GM18526 (cell line): ENCODE measurements around the gene OMG.

ENCODE experiments used
- POLR2A ChIP-seq: IDR thresholded peaks from 3 replicates; pipeline ENCODE4 v1.6.1; 2011; ENCODE audit not compliant: insufficient read length; ENCODE audit errors: extremely low read depth

The OMG gene

DNA sequence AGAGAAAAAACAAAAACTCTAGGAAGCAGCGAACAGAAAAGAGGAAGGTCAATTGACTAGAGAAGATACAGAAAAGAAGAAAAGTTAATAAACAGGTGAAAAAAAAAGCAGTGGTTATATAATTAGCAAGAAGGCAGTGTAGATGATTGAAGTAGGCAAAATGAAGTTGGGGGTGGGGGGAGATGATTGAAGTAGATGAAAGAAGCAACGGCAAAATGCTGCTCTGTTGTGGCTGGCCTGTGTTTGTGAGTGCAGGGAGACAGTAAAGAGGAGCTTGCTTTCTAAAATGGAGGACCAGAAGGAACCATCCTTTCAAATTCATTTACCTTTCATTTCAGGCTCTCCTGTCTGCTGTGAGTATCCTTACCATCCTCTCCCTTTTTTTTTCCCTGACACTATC is 13.2 kb upstream of the OMG start:
- TF ChIP-seq POLR2A, result no peak

DNA sequence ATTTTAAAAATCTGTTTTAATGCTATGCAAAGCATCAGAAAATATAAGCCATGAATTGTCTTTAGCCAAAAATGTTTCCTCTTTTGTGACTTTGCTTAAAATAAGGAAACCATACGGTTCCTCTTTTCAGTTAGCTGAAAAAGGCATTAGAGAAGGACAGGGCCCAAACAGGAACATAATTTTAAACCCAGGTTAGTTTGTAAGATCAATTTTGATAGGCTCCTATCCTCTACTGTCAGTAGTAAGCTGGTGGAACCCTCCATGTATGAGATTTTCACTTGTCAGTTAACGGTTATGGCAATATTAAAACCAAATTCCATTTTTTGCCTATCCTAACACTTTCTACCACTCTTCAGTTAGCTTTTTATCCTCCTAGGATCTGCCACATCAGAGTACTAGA is 12.5 kb upstream of the OMG start:
- TF ChIP-seq POLR2A, result no peak

DNA sequence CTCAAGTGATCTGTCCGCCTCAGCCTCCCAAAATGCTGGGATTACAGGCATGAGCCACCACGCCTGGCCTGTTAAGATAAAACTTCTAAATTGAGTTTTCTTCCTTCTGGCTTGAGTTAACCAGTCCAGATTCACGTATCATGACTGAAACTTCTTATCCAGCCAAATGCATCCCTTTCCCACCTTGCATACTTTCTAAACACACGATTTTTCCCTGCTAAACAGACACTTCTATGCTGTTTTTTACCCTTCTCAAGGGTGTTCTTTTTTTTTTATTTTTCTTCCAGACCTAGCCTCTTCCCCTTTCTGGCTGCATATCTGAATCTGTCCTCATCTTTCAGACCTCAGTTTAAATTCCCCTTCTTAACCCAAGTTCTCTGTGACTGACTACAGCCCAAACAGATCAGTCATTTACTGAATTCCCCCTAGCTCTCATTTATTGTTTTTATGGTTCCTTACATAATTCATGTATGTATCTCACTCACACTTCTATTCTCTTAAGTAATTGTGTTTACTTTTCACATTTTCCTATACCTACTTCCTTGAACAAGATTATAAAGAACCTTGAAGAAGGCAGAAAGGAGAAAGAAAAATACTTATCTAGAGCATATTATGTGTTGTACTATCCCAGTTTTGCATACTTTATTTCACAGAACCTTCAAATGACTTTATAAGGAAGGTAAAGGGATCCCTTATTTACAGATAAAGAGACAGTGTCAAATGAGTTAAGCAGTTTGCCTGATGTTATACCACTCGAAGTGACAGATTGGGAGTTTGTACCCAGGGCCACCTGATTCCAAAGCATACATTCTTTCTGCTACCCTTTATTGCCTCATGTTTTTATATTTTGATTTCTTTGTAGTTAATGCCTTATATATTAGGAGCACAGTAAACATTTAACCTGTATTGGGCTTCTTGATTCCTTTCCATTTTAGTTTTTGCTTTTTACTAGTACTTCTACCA is 11.6 kb upstream of the OMG start:
- TF ChIP-seq POLR2A, result no peak

DNA sequence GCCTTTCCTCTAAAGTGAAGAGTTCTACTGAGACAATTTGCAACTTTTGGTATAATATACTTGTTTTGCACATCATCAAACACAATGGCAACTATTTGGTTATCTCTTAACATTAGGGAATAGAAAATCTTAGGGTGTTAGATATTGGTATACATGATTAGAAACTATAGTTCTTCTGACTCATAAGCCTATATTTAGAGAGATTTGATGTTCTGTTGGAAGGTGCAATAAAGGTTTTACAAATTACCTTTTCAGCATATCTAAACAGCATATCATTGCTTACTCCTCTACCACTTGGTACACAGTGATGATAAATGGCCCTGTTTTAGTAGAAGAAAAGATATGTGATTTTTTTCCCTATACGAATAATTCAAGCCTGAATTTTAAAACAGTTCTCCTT is 10.6 kb upstream of the OMG start:
- no peak for TF ChIP-seq POLR2A

DNA sequence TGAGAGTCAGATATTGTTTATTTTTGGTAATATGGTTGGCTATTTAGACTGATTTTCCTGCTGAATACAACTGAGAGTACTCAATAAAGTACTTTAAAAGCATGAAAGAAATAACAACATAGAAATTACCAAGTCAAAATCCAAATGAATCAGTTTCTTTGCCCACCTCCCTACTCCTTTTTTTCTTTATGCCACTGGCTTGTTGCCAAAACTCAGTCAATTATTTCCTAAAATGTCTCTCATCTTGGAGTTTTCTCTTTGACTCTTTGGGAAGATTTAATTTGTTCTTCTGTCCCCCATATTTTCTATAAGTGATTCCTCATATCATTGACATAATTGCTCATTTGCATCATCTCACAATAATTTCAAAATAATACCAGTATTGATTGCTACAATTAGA is 2.6 kb upstream of the OMG start:
- no peak for TF ChIP-seq POLR2A

DNA sequence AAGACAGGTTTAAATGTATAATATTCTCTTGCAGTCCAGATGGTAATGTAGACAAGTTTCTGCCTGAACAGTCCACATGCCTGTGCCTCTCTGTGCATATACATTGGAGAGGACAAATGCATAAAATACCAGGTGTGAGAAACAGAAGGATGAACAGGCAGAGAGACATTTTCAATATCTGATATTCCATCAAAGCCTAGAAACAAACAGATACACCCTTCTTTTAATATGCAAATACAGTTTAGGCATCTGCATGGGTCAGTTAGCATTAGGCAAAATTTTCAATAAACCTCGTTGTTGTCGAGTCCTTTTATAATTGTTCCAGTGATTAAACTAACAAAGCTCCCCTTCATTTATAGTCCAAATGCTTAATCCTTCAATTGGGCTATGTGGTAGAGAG is 897 bp downstream of the OMG start:
- TF ChIP-seq POLR2A, result no peak

DNA sequence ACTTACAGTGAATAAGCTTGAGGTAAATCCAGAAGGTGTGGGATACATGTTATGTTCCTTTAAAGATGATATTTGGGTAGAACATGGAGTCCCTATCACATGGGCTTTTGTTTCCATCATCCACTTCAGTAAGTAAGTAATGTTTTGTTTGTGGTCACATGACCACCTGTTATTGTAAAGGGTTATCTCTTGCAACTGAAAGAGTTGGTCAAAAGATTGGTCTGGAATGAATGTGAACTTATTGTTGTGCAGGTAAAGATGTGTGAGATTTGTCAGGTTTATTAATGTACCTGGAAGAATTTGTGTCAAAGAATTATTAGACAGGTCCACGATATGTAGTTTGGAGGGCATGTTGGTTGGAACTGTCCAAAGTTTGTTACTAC is 1.6 kb downstream of the OMG start:
- TF ChIP-seq POLR2A, result no peak

DNA sequence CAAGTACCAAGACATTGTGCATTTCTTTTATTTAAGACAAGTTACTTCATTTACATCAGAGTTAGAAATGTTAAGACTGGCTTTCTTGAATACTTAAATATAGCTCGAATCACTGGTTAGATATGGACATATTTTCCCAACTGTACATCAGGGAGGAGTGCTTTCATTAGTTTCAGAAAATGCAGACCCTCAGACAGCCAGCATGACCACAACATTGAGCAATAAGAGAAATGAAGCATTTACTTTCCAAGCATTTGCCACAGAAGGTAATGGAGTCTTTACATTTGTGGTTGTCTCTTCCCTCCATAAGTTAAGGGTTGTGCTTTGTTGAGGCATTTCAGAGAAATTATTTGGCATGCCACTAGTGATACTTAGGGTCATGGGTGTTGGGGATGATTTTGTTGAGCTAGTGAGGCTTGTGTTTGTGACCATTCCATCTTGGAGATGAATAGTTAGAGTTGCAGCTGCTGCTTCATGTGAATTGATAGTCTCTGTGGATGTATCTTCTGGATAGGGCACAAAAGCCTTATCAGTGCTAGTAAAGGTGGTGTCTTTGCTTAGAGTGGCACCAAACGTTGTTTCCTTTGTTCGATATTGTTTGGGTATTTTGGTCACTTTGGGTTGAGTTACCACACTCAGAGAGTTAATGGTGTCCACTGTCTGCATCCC is 2.1 kb downstream of the OMG start:
- TF ChIP-seq POLR2A, result no peak

DNA sequence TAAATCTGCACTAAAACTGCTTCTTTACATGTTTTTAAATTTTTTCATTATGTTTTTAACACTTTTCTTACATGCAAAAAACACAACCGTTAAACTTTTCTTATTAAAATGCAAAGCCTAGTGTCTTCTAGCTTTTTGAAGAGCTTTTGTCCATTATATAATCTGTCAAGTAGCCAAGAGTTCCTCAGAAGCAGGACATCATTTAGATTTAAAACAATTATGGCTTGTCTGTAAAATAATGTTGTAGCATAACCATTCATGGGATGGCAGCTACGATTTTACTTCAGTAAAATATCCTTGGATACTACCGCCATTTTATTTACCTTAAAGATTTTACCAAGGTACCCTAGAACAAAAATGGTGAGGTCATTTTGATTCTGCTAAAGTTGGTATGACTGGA is 2.8 kb downstream of the OMG start:
- TF ChIP-seq POLR2A, result no peak

DNA sequence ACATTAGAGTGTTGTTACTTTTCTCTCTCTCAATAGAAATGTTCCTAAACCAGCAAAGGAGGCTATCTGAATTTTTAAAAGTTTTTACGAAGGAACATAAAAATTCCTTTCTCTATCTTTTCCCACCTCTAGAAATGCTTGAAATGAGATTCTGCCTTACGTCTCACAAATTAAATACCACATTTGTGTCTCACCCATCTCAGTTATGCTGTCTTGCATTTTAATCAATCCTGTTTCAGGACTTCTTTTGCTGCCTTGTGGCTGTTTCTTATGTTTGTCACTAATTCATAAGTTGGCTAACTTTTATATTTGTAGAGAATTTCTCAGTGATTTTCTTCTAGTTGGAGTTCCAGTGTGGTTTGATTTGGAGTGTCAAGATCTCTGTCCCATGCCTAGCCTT is 3.5 kb downstream of the OMG start:
- TF ChIP-seq POLR2A, result no peak

DNA sequence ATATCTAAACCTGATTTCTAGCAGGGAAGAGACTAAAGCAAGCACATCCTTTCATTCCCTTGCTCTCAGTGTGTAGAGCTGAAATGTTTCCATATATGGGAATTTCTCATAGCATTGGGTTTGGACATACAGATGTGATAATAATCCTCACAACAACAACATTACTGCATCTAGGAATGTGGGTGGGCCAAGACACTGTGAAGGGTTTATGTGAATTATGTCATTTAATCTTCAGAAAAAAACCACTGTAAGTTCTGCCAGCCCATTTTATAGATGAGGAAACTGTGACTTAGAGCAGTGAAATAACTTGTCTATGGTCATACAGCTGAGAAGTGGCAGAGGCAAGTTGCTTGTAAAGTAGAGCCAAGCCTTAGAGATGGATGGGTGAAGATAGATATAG is 5.2 kb downstream of the OMG start:
- no peak for TF ChIP-seq POLR2A

DNA sequence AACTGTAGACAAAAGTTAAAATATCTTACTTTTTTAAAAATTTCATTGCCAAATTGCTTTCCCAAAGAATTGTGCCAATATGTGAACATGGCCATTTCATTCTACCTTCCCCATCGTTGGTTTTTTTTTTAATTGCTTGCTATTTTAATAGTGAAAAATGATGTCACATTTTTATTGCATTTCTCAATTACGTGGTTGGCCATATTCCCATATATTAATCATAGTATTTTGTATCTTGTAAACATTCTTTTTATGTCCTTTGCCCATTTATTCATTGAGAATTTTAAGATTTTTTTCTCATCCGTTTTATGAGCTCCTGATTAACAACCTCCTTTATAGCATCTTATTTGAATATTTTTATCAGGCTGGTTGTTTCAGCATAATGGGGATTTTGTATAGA is 7.2 kb downstream of the OMG start:
- TF ChIP-seq POLR2A, result no peak

DNA sequence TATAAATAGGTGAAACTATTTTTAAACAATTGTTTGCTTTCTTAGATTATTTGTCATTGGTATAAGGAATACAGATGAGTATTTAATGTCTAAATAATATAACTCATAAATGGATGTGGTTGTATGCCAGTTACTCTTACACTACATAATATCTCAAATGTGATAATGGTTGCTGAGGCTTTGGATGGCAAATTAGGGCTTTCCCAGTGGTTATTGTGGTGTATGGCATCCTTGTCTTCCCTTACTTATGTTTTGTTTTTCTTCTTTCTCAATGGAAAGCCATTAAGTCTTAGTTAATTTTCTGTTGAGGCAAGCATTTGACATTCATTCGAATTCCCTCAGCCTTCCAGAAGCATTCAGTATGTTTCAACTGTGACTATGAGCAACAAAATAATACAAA is 10.5 kb downstream of the OMG start:
- TF ChIP-seq POLR2A, result no peak

DNA sequence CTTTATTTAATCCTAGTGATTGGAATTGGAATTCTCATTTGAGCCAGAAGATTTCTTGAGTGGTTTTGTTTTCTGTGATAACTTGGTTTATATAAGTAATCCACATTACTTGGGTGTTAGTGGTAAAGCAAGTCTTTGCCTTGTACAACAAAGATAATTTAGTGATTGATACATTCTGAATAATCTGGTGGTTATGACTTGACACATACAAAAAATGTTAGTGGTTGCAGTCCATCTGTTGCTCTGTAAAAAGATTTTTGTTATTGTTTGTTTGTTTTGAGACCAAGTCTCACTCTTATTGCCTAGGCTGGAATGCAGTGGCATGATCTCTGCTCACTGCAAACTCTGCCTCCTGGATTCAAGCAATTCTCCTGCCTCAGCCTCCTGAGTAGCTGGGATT is 13.2 kb downstream of the OMG start:
- no peak for TF ChIP-seq POLR2A

DNA sequence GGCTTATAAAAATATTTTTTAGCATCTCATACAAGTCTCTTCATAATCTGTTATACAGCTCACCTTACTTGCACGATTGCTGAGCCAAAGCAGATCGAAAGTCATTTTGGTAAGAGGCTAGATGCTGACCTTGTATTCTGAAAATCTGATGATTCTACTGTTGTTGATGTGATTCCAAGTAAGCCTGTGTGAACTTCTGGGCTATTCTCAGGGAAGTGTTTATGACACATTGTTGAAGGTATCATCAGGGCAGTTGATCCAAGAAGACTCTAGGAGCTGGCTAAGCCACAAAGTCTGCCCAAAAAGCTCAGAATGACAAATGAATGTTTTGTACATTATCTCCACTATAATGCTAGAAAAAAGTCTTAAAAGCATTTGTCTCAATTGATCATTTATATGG is 16.0 kb downstream of the OMG start:
- TF ChIP-seq POLR2A, result no peak

DNA sequence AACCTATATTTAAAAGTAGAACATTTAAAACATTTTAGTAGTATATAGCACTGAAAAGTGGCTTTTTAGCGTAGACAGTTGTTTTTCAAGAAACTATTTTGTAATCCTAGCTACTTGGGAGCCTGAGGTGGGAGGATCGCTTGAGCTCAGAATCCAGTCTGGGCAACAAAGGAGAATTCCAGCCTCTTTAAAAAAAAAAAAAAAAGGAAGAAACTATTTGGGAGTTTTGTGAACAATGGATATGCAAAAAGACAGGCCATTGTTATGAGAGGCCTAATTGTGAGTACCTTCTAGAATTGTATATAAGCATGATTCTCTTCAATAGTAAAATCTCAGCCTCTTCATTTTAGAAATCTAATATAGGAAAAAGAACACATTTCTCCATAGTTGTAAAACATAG is 17.6 kb downstream of the OMG start:
- no peak for TF ChIP-seq POLR2A

DNA sequence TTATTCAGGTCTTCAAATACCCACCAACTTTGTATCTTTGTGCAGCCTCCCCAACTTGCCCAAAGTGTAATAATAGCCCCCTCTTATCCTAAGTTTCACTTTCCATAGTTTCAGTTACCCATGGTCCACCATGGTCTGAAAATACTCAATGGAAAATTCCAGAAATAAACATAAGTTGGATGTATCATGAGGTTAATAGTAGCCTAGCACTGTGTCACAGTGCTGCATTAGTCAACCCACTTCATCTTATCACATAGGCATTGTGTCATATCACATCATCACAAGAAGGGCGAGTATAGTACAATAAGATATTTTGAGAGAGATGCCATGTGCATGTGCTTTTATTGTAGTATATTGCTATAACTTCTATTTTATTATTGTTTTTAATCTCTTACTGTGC is 21.9 kb downstream of the OMG start:
- no peak for TF ChIP-seq POLR2A
